NCI-H524 (cell line): ENCODE results near the gene CD248.

Experiments
- DNase-seq, 2 experiments: peaks; one replicate each; lab custom pipeline; 2025; lab: John Stamatoyannopoulos, UW

The CD248 gene

GRCh38 chr11:66341502-66342126 lies 24.8 kb upstream of the CD248 start:
- DNase-seq, result no peak

GRCh38 chr11:66340596-66341501 lies 24.0 kb upstream of the CD248 start:
- DNase-seq, result no peak

DNA sequence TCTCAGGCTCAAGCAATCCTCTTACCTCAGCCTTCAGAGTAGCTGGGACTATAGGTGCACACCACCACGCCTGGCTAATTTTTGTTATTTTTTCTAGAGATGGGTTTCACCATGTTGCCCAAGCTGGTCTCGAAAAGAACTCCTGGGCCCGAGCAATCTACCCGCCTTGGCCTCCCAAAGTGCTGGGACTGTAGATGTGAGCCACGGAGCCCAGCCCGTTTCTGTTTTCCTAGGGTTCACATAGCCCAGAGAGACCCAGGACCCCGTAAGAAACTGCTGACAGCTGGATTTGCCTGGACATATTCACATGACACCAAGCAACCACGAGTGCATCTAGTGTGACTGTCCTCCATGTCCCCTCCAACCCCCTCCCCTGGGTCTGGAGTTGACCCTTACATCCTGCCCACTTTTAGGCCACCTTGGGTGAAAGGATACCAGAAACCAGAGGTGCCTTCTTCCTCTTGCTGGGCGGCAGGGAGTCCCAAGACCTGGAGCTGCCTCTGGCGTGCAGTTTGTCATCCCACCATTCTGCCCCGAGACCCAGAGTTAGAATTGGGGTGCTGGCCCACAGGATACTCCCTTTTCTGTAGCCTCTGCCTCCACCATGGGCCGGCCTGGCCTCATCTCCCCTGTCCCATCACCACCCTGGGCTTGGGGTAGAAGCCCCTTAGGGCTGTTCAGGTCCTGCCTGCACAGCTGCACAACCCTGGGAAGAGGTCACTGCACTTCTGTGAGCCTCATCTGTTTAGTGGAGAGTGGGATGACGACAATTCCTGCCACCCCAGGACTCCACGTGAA lies 23.0 kb upstream of the CD248 start:
- DNase-seq, result no peak

DNA sequence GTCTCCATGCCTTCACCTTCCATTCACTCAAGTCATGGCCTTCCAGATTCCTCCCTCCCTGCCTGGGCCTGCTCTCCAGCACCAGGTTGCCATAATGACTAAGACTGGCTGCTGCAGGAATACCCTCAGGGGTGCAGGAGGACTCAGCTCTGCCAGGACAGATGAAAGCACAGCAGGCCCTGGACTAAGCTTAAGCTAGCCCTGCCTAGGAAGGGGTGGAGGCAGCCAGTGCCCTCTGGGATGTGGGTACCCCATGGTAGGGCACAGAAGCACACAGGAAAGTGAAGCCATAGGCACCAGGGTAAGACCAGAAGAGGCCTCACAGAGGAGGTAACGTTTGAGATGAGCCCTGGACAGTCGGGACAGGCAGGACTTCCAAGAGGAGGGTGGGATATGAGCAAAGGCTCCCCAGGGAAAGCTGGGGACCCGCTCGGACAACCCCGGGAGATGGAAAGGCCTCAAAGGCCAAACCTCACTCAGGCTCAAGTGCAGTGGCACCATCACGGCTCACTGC lies 22.4 kb upstream of the CD248 start:
- DNase-seq, result no peak

DNA sequence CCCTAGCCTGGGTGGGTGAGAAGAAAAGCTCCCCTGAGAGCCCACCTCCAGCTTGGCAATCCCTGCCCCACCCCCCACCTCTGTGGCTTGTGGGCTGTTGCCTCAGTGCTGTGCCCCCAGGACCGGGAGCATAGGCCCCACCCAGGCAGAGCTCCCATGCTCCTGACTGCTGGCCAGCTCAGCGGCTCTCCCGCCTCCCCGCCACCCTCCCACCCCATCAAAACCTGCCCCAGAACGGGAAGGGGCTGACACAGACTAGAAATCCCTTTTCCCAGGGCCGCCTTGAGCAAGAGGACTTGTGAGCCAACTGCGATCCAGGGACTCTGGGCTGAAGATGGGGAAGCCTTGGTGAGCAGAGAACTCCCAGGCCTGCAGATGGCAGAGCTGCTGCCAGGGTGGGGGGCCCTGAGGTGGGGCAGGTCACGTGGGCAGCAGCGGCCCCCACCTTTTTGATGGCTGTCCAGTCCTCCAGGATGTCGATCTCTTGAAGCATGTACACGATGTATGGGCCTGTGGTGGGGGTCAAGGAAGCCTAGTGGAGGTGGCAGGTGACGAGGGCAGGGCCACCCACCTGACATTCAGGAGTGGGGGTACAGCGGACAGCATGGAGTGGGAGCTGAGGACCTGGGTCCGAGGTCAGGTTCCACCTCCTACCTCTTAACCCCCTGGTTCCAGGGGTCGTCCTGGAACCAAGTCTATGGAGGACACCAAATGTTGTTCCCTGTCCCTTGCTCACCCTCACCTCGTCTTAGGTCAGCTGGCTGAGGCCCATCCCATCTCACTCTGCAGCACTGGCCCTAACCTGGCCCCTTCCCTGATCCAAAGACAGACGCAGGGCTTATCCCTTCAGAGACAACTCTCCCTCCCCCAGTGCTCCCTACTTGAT lies 21.7 kb upstream of the CD248 start:
- no peak for DNase-seq

GRCh38 chr11:66337103-66337899 lies 20.5 kb upstream of the CD248 start:
- peak; percentile 87 to 91 for DNase-seq

GRCh38 chr11:66336234-66337102 lies 19.6 kb upstream of the CD248 start, which contains the start of gene RIN1:
Gene RIN1, minus strand, starts transcription at chr11:66336434. Its CDS starts 32 bp downstream, at chr11:66336402.
- peak; percentile 84 to 93 for DNase-seq

DNA sequence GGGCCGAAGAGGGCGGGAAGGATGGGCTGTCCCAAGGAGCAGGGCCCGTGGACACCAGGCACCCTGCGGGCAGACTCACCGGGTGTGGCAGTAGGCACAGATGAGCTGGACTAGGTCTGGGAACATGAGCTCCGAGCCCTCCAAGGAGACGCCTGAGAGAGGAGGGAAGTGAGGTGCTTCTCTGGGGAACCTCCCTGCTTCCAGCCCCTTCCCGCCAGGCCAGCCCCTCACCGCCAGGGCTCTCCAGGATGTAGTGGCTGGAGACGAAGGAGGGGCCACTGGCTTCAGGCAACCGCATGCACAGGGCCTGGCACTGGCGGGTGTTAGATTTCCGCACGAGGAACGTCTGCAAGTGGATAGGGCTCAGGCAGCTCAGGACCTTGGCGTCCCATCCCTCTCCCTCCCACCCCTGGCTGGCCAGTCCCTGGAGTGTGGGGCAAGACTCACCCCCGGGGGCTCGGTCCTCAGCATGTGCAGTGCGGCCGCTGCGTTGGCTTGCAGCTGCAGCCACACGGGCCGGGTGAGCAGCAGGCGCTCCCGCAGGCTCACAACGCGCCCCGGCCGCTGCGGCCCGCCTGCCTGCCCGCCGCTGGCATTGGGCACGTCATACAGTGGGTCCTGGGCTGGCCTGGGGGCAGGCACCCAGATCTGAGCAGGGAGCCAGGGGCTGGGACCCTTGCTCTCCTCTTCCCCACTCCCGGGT lies 18.8 kb upstream of the CD248 start:
- no peak for DNase-seq

DNA sequence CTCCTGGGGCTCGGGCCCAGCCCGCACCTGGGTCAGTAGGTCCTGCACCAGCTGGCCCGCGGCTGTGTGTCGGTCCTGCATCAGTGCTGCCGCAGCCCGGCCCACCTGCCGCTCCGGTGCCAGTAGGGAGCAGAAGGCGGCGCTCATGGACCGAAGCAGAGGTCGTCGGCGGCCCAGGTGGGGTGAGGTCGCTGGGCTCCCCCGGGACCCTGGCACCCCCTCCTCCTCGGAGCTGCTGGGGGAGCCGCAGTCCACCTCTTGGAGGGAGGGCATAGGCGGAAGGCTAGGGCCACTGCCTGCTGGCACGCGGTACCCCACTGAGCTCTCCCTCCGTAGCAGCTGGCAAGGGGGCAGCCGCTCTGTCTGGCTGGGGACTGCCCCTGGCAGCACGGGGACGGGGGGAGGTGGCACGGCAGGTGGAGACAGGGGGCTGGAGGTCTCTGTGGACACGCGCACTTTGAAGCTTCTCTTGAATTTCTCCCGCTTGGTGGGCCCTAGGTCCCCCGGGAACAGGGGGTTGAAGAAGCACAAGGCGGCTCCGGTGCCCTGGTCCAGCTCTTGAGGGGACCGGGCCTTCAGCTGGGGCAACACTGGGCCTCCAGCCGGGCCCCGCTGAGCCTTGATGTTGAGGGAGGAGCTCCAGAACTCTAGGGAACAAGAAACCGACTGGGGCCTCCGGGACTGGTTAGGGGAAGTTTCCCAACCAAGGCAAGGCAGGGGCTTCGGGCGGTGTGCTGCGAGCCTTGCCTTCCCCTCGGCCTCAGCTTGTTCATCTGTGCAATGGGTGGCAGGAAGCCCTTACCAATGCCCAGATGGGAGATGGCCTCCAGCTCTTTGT lies 18.0 kb upstream of the CD248 start:
- DNase-seq, result peak; percentile 39 to 60

- no peak for DNase-seq
These were observed 17.2 kb upstream of the CD248 start for GRCh38 chr11:66333896-66334604.

DNA sequence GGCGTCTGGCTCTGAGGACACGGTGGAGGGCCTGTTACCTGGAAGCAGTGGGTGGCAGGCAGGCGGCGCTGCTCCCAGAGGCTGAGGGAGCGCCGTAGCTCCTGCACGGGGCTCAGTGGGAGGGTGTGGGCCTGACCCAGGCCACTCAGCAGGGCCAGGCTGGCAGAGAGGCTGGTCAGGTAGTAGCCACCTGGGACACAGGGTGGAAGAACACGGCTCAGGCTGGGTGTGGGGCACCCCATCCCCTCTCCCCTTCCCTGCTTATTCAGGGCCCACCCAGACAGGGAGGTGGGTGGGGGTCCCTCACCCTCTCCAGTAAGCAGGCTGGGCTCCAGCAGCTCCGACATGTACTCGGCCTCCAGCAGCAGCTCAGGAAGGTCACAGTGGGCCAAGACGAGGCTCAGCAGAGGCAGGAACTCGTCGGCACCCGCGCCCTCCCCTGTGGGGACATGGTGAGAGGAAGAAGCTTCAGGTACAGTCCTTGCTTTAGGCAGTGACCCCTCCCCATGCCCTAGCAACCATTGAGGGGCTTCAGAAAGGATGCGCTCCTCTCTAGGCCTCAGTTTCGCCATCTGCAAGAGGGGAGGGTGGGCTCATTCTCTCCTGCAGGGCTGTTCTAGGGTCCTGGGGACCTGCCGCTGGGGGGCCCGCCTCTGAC lies 16.5 kb upstream of the CD248 start:
- no peak for DNase-seq

- no peak for DNase-seq
These were observed 15.8 kb upstream of the CD248 start for GRCh38 chr11:66332371-66333219.

DNA sequence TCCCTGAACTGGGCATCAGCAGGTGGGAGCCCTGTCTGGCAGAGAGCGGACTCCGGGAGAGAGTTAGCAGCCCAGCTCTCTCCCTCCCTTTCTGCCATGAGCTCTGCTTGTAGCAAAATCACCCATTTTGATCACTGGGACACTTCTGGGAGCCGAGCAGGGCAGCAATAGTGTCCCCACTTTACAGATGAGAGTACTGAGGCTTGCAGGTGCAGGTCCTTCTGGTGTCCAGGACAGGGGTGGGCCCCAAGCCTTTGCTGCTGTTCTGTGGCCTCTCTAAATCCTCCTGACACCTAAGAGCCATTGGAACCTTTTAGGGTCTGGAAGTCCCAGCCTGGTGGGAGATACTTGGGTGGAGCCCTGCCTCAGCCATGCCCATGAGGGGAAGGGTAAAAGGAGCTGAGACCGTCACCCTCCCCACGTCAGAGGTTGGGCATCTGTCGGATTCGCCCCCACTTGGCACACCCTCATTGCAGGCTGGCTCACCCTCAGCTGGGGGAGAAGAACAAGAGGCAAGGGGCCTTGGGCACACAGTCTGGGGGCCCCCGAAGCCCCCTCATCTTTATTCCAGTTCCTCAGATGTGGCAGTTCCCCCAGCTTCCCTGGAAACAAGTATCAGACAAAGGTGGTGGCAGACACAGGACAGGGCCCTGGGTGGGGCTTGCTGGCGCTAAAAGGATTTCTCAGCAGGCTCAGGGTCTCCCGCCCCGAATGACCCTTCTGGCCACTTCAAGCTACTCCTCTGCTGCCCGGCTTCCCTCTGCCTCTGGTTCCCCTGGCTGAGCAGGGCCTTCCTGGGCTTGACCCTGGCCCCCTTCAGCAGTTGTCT lies 14.9 kb upstream of the CD248 start:
- DNase-seq, result no peak

GRCh38 chr11:66330931-66331330 lies 14.1 kb upstream of the CD248 start:
- DNase-seq, result no peak

GRCh38 chr11:66329165-66329673 lies 12.4 kb upstream of the CD248 start:
- DNase-seq, result no peak
